NCI-H510A (cell line): ENCODE results near the gene ATIC.
"Not testable (repeated sequence)": the region's sequence is repeated elsewhere in the genome, so short reads cannot be mapped to it uniquely, and the experiment has no call there.

Source experiments
- DNase-seq: peaks from one replicate; lab custom pipeline; 2025; lab: John Stamatoyannopoulos, UW

The ATIC gene

GRCh38 chr2:215315301-215315700 is 3.4 kb downstream of the ATIC start:
- no peak for DNase-seq

DNA sequence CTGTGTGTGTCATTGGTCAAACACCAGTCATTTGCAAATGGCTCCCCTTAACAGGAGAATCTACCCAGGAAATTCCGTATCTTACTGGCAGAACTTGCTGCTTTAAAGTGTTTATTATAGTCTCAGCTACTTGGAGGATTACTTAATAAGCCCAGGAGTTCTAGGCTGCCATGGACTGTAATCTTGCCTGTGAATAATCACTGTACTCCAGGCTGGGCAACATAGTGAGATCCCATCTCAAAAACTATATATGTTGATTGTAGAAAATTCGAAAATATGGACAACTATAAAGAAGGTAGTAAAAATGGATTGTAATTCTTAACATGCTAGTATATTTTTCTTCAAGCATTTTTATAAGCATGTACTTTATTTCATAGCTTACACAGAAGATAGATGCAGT is 4.5 kb downstream of the ATIC start:
- DNase-seq: no peak

- no peak for DNase-seq
Observed at GRCh38 chr2:215319500-215319899, 7.6 kb downstream of the ATIC start.

GRCh38 chr2:215320102-215320501 is 8.2 kb downstream of the ATIC start:
- DNase-seq: no peak

DNA sequence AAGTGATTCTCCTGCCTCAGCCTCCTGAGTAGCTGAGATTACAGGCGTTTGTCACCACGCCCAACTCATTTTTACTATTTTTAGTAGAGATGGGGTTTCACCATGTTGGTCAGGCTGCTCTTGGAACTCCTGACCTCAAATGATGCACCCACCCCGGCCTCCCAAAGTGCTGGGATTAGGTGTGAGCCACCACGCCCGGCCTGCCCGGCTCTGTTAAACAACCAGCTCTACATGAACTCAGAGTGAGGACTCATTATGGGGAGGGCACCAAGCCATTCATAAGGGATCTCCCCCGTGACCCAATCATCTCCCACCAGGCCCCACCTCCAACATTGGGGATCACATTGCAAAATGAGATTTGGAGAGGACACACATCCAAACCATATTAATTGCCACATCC is 8.8 kb downstream of the ATIC start:
- DNase-seq: no peak

DNA sequence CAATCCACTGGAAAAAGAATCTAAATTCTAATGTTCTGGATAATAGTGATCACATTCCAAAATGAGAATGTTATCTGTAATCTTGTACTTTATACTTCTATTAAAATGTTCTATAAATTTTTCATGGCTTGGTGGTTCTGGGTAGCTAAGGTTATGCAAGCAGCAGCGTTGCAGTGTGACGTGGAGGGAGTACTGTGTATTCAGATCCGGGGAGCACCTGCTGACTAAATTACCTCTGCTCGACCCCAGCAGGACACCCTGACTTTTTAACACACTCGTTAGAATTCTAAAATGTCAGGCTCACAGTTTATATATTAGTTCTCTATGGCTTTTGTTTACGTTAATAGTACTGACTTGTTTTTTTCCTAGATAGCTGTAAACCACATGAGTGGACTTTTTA is 13.0 kb downstream of the ATIC start:
- DNase-seq: no peak

- DNase-seq: no peak
Observed at GRCh38 chr2:215328066-215328465, 16.2 kb downstream of the ATIC start.

GRCh38 chr2:215332872-215333595 is 21.2 kb downstream of the ATIC start:
- no peak for DNase-seq

GRCh38 chr2:215338883-215339679 is 27.2 kb downstream of the ATIC start:
- no peak for DNase-seq

DNA sequence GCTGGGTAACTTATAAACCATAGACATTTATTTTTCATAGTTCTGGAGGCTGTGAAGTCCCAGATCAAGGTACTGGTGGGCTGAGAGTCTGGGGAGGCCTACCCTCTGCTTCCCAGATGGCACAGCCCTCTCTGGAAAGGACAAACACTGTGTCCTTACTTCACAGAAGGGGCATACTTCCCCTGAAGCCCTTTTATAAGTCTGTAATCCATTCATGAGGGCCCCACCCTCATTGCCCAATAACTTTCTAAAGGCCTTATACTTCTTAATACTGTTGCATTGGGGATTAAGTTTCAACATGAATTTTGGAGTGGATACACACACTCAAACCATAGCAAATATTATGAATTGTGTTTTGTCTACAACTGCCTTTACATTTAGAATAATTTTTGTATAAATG is 36.0 kb downstream of the ATIC start:
- no peak for DNase-seq

DNA sequence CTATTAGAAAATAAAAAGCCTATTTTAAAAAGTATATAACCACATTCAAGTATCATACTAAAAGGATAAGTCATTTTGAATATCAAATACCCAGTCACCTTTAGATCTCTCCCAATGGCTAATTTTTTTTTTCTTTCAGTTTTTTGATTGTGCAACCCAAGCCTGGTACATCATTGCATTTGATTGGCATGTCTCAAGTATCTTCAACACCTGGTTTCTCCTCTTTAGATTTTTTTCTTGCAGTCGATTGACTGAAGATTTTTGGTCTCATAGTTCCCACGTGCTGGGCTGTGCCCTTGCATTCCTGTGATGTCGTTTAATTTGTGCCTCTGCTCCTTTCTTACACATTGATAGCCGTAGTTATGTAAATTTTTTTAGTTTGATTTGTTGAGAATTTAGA is 40.7 kb downstream of the ATIC start:
- DNase-seq: no peak

DNA sequence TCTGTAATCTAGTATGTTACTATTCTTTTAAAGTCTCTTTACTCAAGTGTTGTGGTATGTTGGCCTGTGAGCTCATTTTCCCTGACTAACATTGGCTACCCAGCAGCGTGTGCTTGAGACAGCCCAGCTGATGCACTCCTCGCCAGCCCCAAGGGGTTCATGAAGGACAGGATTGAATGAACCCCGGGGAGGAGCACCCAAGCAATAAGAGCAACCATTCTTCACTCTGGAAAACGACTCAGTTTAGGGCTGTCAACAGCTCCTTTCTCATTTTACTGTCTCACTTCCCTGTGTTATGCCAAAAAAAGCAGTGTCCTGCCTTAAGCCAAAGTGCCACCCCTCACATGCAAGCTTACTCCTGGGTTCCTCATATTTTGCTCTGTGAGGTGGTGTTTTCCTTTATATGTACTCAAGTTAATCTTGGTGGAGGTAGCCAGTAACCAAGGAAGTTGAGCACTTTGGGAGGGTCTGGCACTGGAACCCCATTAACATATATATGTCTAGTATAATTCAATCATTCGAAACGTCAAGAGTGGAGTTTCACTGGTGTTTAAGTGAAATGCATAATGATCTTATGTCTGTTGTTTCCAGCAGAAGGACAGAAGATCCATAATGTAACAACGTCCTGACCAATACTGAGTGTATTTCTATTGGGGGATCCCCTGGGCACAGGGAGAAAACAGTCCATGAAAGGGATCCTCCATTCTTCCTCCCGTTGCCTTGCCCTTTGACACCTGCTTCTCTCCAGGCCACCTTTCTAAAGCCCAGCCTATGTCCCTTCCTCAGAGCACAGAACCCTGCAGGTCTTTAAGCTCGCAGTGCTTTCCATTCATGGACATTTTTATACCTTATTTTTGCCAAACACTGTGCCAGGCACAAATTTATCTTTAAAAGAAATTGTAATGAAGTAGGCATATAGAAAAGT is 43.2 kb downstream of the ATIC start:
- DNase-seq: no peak

DNA sequence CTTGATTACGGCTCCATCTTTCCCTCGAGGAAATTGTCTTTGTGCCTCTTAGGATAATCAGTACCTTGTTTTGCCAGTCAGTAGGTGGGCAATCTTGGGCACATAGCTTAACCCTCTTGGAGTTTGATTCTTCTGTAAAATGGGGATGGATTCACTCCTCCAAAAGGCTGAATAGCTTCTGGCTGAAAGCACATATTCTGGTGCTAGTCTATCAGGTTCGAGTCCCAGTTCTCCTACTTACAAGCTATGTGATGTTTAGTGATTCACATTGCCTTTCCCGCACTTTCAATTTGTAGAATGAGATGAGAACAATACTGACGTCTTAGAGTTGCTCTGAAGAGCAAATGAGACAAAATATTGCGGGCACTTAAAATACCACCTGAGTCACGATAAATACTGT is 43.9 kb downstream of the ATIC start:
- no peak for DNase-seq

- DNase-seq: no peak
Observed at GRCh38 chr2:215356334-215356947, 44.6 kb downstream of the ATIC start.

GRCh38 chr2:215356948-215357461 is 45.1 kb downstream of the ATIC start:
- no peak for DNase-seq

GRCh38 chr2:215357660-215358059 is 45.8 kb downstream of the ATIC start:
- no peak for DNase-seq

DNA sequence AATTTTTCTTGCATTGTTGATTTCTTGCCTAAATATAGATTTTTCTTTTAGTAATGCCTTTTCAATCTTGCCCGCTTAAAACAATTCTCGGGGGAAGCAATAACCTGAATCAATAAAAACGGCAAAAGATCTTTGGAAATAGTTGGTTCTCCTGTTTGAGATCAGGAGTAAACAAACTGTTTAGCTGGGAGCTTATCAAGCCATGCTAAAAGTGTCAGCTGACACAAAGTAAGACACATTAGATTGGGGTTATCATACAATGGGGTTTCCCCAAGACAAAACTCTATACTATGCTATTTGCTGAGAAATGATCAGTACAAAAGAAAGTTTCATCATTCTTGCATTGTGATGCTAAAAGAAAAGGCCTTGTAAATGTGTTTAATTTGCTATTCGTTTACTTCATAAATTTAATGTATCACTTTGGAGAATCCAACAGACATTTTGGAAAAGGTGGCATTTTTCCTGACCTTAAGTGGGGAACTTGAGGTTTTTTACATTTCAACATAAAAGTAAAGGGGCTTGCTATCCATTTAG is 46.5 kb downstream of the ATIC start:
- DNase-seq: no peak

DNA sequence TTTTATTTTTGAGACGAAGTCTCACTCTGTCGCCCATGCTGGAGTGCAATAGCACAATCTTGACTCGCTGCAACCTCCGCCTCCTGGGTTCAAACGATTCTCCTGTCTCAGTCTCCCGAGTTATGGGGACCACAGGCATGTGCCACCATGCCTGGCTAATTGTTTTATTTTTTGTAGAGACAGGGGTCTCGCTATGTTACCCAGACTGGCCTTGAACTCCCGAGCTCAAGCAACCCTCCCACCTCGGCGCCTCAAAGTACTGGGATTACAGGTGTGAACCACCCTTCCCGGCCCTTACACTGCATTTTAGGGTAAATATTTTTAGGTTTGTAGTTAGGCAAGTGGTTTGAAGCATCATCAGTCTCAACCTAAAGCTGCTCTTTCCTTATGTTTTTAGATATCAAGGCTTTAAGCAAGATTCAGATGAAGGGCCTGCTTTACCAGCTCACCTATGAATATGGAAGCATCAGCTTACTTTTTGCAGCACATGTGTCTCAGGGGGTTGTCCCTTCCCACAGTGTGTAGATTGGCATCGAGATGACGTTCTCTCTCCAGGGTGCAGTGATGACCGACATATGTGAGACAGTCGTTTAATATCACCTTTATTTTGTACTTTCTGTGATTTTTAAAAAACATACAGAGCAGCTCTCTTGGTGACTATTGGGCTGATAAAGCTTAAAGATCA is 47.2 kb downstream of the ATIC start:
- DNase-seq: no peak

- DNase-seq: no peak
Observed at GRCh38 chr2:215359576-215359922, 47.7 kb downstream of the ATIC start.

GRCh38 chr2:215360059-215360458 is 48.2 kb downstream of the ATIC start:
- not testable (repeated sequence) for DNase-seq

DNA sequence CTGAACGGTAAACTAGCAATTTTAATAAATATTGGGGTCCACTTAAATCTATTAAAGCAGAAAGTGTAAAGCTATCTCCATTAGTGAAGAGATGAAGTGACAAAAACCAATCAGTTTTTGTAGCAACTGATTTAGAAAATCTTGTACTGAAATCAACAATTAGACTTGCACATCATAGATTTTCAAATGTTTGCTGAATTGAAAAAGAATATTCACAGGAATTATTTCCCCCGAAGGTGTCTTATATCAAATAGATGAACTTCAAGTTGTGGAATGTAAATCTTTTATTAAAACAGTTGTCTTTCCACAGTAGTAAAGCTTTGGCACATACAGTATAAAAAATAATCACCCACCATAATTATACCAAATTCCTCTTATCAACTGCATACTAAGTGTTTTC is 48.7 kb downstream of the ATIC start:
- no peak for DNase-seq
